HEK293T (cell line): ENCODE measurements around the gene TM7SF2.

Experiments
- ARNT ChIP-seq: fragments of 450-650 bp; IDR thresholded peaks from 2 replicates; pipeline ENCODE4 v1.6.1; 2017; ENCODE audit warnings: mild to moderate bottlenecking
- CTBP1 ChIP-seq: fragments of 450-650 bp; IDR thresholded peaks from 2 replicates; pipeline ENCODE4 v1.6.1; 2016; ENCODE audit warnings: borderline replicate concordance
- FOXA1 ChIP-seq: fragments of 450-650 bp; IDR thresholded peaks from 2 replicates; pipeline ENCODE4 v1.6.1; 2016; ENCODE audit warnings: mild to moderate bottlenecking
- FOXK2 ChIP-seq: fragments of 450-650 bp; IDR thresholded peaks from 2 replicates; pipeline ENCODE4 v1.6.1; 2016; ENCODE audit warnings: mild to moderate bottlenecking
- LEF1 ChIP-seq: fragments of 450-650 bp; IDR thresholded peaks from 2 replicates; pipeline ENCODE4 v1.6.1; 2017; ENCODE audit warnings: mild to moderate bottlenecking, borderline replicate concordance
- NFRKB ChIP-seq: fragments of 450-650 bp; IDR thresholded peaks from 2 replicates; pipeline ENCODE4 v1.6.1; 2016; ENCODE audit warnings: mild to moderate bottlenecking, moderate library complexity
- SP1 ChIP-seq: fragments of 450-650 bp; IDR thresholded peaks from 2 replicates; pipeline ENCODE4 v1.6.1; 2017
- TARDBP ChIP-seq: fragments of 450-650 bp; IDR thresholded peaks from 2 replicates; pipeline ENCODE4 v1.6.1; 2016

GRCh38 chr11:65113839-65114238 lies 2.2 kb downstream of the TM7SF2 start:
- TF ChIP-seq FOXK2, result no peak
- TF ChIP-seq TARDBP, result no peak
- TF ChIP-seq FOXA1, result no peak
- no peak for TF ChIP-seq SP1
- TF ChIP-seq CTBP1, result no peak
- TF ChIP-seq ARNT, result no peak
- no peak for TF ChIP-seq LEF1
- TF ChIP-seq NFRKB, result no peak
